Rectal smooth muscle tissue (tissue), 1 donor: ENCODE measurements around the gene CHRNA5.
A peak's percentile ranks its signal among the peaks of the same experiment; 100 is the strongest.
"Not testable (repeated sequence)": the region's sequence is repeated elsewhere in the genome, so short reads cannot be mapped to it uniquely, and the experiment has no call there.

Experiments
- H3K27ac ChIP-seq: one replicate; pipeline ENCODE4 v1.7.0; 2013; ENCODE audit warnings: low read depth, low read length, inconsistent platforms
- H3K27me3 ChIP-seq: one replicate; pipeline ENCODE4 v1.7.0; 2013; ENCODE audit warnings: low read length; ENCODE audit not compliant: control insufficient read depth, insufficient read depth
- H3K36me3 ChIP-seq: one replicate; pipeline ENCODE4 v1.7.0; 2013; ENCODE audit warnings: low read length; ENCODE audit not compliant: control insufficient read depth, insufficient read depth
- H3K4me1 ChIP-seq: one replicate; pipeline ENCODE4 v1.7.0; 2013; ENCODE audit warnings: low read length; ENCODE audit not compliant: control insufficient read depth, insufficient read depth
- H3K4me3 ChIP-seq: one replicate; pipeline ENCODE4 v1.7.0; 2013; ENCODE audit warnings: low read length
- H3K9ac ChIP-seq: one replicate; pipeline ENCODE4 v1.7.0; 2013; ENCODE audit warnings: low read length

CHRNA5 gene

GRCh38 chr15:78565097-78565950 lies at the start of gene CHRNA5:
Gene CHRNA5, plus strand, starts transcription at chr15:78565520. Its CDS starts 200 bp downstream, at chr15:78565720.
- H3K27ac ChIP-seq: peak within 1 kb of the TSS; percentile 43

GRCh38 chr15:78520035-78520434 lies 45.3 kb upstream of the CHRNA5 start:
- H3K27me3 ChIP-seq, H3K27ac ChIP-seq, H3K9ac ChIP-seq, H3K4me3 ChIP-seq, H3K36me3 ChIP-seq, H3K4me1 ChIP-seq: not testable (repeated sequence)

More at GRCh38 chr15:78565097-78565950, at the start of gene CHRNA5:
- Histone ChIP-seq H3K9ac (no peak within 1 kb of the TSS), H3K4me1 (peaks cover 2% of the 10 kb centered on the region), H3K36me3 (no peaks in the 10 kb centered on the region), H3K4me3 (peak within 1 kb of the TSS; percentile 60), H3K27me3 (no peaks in the 10 kb centered on the region)

GRCh38 chr15:78524230-78524629 lies 41.1 kb upstream of the CHRNA5 start:
- H3K27me3 ChIP-seq: no peaks in the 10 kb centered on the region
- no peak overlapping the region for H3K9ac ChIP-seq
- H3K4me1 ChIP-seq: no peaks in the 10 kb centered on the region
- H3K27ac ChIP-seq: no peak overlapping the region
- peaks cover 3% of the 10 kb centered on the region for H3K36me3 ChIP-seq
- no peak overlapping the region for H3K4me3 ChIP-seq

- no peaks in the 10 kb centered on the region for H3K4me1 ChIP-seq
- no peaks in the 10 kb centered on the region for H3K27me3 ChIP-seq
- no peak overlapping the region for H3K9ac ChIP-seq
- H3K27ac ChIP-seq: no peak overlapping the region
- H3K36me3 ChIP-seq: no peaks in the 10 kb centered on the region
- no peak overlapping the region for H3K4me3 ChIP-seq
These were observed 38.0 kb upstream of the CHRNA5 start for GRCh38 chr15:78527325-78527724.

GRCh38 chr15:78533331-78533730 lies 32.0 kb upstream of the CHRNA5 start:
- Histone ChIP-seq H3K36me3 (no peaks in the 10 kb centered on the region), H3K27ac (no peak overlapping the region), H3K4me3 (no peak overlapping the region), H3K27me3 (no peaks in the 10 kb centered on the region), H3K4me1 (no peaks in the 10 kb centered on the region), H3K9ac (no peak overlapping the region)

GRCh38 chr15:78536134-78536533 lies 29.2 kb upstream of the CHRNA5 start:
- Histone ChIP-seq H3K9ac (no peak overlapping the region), H3K4me3 (no peak overlapping the region), H3K36me3 (no peaks in the 10 kb centered on the region), H3K27me3 (no peaks in the 10 kb centered on the region), H3K27ac (no peak overlapping the region), H3K4me1 (peaks cover under 1% of the 10 kb centered on the region)

- no peaks in the 10 kb centered on the region for H3K27me3 ChIP-seq
- no peak overlapping the region for H3K27ac ChIP-seq
- no peak overlapping the region for H3K9ac ChIP-seq
These were observed 27.9 kb upstream of the CHRNA5 start for GRCh38 chr15:78537266-78537905.

GRCh38 chr15:78538358-78538757 lies 27.0 kb upstream of the CHRNA5 start:
- no peaks in the 10 kb centered on the region for H3K27me3 ChIP-seq

More at GRCh38 chr15:78537266-78537905, 27.9 kb upstream of the CHRNA5 start:
- no peaks in the 10 kb centered on the region for H3K36me3 ChIP-seq
- peaks cover 11% of the 10 kb centered on the region for H3K4me1 ChIP-seq
- H3K4me3 ChIP-seq: no peak overlapping the region

GRCh38 chr15:78539464-78540140 lies 25.7 kb upstream of the CHRNA5 start:
- not testable (repeated sequence) for H3K36me3 ChIP-seq, H3K27me3 ChIP-seq
- peak overlapping the region; percentile 97 for H3K9ac ChIP-seq
- H3K27ac ChIP-seq: peak overlapping the region; percentile 96
- peaks cover 11% of the 10 kb centered on the region for H3K4me1 ChIP-seq
- peak overlapping the region; percentile 96 for H3K4me3 ChIP-seq

More at GRCh38 chr15:78538358-78538757, 27.0 kb upstream of the CHRNA5 start:
- Histone ChIP-seq H3K36me3 (peaks cover 3% of the 10 kb centered on the region), H3K27ac (no peak overlapping the region), H3K4me3 (no peak overlapping the region), H3K4me1 (peaks cover 11% of the 10 kb centered on the region), H3K9ac (no peak overlapping the region)

- H3K36me3 ChIP-seq: peaks cover 7% of the 10 kb centered on the region
These were observed 25.0 kb upstream of the CHRNA5 start, which contains the start of gene PSMA4 for GRCh38 chr15:78540141-78540870. Gene PSMA4, plus strand, starts transcription at chr15:78540444. Its CDS starts 1,484 bp downstream, at chr15:78541928.

GRCh38 chr15:78540871-78541743 lies 24.2 kb upstream of the CHRNA5 start:
- Histone ChIP-seq H3K27ac (peak overlapping the region; percentile 96), H3K4me1 (peaks cover 11% of the 10 kb centered on the region), H3K36me3 (peaks cover 11% of the 10 kb centered on the region), H3K4me3 (peak overlapping the region; percentile 96), H3K27me3 (no peaks in the 10 kb centered on the region), H3K9ac (peak overlapping the region; percentile 12)

More at GRCh38 chr15:78540141-78540870, 25.0 kb upstream of the CHRNA5 start, which contains the start of gene PSMA4:
- Histone ChIP-seq H3K4me1 (peaks cover 11% of the 10 kb centered on the region), H3K4me3 (peak within 1 kb of the TSS; percentile 96), H3K27ac (peak within 1 kb of the TSS; percentile 96), H3K9ac (peak within 1 kb of the TSS; percentile 97), H3K27me3 (no peaks in the 10 kb centered on the region)
